HG02885 (cell line): ENCODE results near the gene ZC3H11A.

Experiments
- ATAC-seq: cut with Tn5 transposase; IDR thresholded peaks from one replicate; pipeline ENCODE4 v1.9.1; 2021; ENCODE audit warnings: mild to moderate bottlenecking; ENCODE audit not compliant: unreplicated experiment, poor library complexity

Gene ZC3H11A

DNA sequence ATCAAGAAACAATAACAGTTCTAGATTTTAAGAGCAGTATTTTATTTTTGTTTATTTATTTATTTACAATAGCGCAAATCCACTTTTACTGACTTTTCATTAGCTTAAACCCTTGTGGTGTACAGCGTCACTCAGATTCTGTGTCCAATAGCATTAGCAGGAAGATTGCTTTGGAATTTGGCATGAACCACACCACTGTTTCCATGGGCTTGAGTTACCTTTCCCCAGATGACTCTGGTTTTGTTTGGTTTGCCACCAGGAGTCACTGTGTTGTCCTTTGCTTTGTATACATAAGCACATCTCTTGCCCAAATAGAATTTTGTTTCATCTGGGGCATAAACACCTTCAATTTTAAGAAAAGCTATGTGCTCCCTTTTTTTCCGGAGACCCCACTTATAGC is 40.1 kb downstream of the ZC3H11A start:
- no peak for ATAC-seq

GRCh38 chr1:203839081-203839480 is 43.7 kb downstream of the ZC3H11A start:
- ATAC-seq = no peak

DNA sequence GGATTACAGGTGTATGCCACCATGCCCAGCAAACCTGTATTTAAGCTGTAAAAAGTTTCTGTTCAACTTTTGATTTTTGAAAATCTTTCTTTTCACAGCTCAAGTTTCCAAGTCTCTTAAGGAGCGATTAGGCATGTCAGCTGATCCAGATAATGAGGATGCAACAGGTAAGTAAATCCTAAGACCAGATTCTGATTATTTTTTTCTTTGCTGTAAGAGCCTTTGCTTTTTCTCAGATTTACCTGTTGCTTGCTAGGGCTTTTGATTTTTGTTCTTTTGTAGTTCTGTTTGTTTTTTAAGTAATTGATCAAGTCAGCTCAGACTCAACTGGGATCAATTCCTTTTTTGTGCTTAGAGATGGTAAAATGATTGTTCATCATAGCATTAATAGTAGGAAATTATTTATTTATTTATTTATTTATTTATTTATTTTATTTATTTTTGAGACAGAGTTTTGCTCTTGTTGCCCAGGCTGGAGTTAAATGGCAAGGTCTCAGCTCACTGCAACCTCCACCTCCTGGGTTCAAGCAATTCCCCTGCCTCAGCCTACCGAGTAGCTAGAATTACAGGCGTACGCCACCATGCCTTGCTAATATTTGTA is 44.9 kb downstream of the ZC3H11A start:
- no peak for ATAC-seq

DNA sequence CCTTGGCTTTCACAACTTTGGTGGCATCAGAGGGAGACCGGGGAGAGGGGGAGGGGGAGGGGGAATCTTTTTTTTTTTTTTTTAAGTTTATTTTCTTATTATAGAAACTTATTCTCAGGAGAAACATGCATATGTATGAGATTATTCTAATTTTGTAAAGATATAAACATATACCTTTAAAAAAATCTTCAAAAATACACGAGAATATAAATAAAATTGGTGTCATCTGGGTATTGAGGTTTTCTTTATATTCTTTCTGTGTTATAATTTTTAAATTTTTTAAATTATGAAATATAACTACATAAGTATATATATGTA is 47.1 kb downstream of the ZC3H11A start:
- ATAC-seq = no peak

- no peak for ATAC-seq
Observed at GRCh38 chr1:203843435-203843834, 48.0 kb downstream of the ZC3H11A start.
